Mesendoderm (in vitro differentiated cells): ENCODE data around the gene TRIM41.

ENCODE experiments used
- DNase-seq: peaks from one replicate; pipeline ENCODE4 v3.0.0; 2013
- H2AK5ac ChIP-seq: 2 replicates; pipeline ENCODE4 v1.6.1; 2013; ENCODE audit warnings: low read length, inconsistent platforms
- H2BK120ac ChIP-seq: 2 replicates; pipeline ENCODE4 v1.6.1; 2013; ENCODE audit warnings: low read depth, mild to moderate bottlenecking, low read length, moderate library complexity, mixed read lengths
- H2BK15ac ChIP-seq: replicated peaks from 2 replicates; pipeline ENCODE4 v1.6.1; 2013; ENCODE audit warnings: low read depth, mild to moderate bottlenecking, moderate library complexity
- H2BK5ac ChIP-seq: 2 replicates; pipeline ENCODE4 v1.6.1; 2013; ENCODE audit warnings: low read length, inconsistent platforms
- H3K18ac ChIP-seq: 2 replicates; pipeline ENCODE4 v1.6.1; 2013; ENCODE audit warnings: mild to moderate bottlenecking, low read length, mixed read lengths
- H3K23ac ChIP-seq: one replicate; pipeline ENCODE4 v1.6.1; 2013; ENCODE audit warnings: low read length
- H3K27ac ChIP-seq: 2 replicates; pipeline ENCODE4 v1.5.1; 2013; ENCODE audit warnings: low read depth, mild to moderate bottlenecking, inconsistent platforms, low read length, moderate library complexity
- H3K27me3 ChIP-seq: 2 replicates; pipeline ENCODE4 v1.6.1; 2013; ENCODE audit warnings: low read length, control low read depth, mild to moderate bottlenecking, inconsistent platforms; ENCODE audit not compliant: insufficient read depth, poor library complexity
- H3K36me3 ChIP-seq: 2 replicates; pipeline ENCODE4 v1.6.1; 2013; ENCODE audit warnings: low read length, inconsistent platforms; ENCODE audit not compliant: control insufficient read depth, insufficient read depth
- H3K4ac ChIP-seq: one replicate; pipeline ENCODE4 v1.6.1; 2013; ENCODE audit warnings: low read depth, mild to moderate bottlenecking, low read length, moderate library complexity
- H3K4me1 ChIP-seq: 2 replicates; pipeline ENCODE4 v1.6.1; 2013; ENCODE audit warnings: low read depth, low read length, inconsistent platforms; ENCODE audit not compliant: control insufficient read depth
- H3K4me2 ChIP-seq: 2 replicates; pipeline ENCODE4 v1.6.1; 2013; ENCODE audit warnings: low read length
- H3K4me3 ChIP-seq: 2 replicates; pipeline ENCODE4 v1.5.1; 2013; ENCODE audit warnings: mild to moderate bottlenecking, low read length
- H3K56ac ChIP-seq: one replicate; pipeline ENCODE4 v1.6.1; 2013; ENCODE audit warnings: low read length
- H3K79me1 ChIP-seq: 2 replicates; pipeline ENCODE4 v1.6.1; 2013; ENCODE audit warnings: low read length, inconsistent platforms
- H3K79me2 ChIP-seq: 2 replicates; pipeline ENCODE4 v1.6.1; 2013; ENCODE audit warnings: mild to moderate bottlenecking, low read length; ENCODE audit not compliant: control insufficient read depth, insufficient read depth
- H3K9ac ChIP-seq: 2 replicates; pipeline ENCODE4 v1.6.1; 2013; ENCODE audit warnings: low read length, inconsistent platforms
- H4K5ac ChIP-seq: one replicate; pipeline ENCODE4 v1.6.1; 2013; ENCODE audit warnings: low read length
- H4K8ac ChIP-seq: one replicate; pipeline ENCODE4 v1.6.1; 2013; ENCODE audit warnings: low read depth, mild to moderate bottlenecking, control low read depth, low read length, moderate library complexity
- WGBS: extraction: QIAGEN DNeasy Blood & Tissue Kit; methylation state at CpG from one replicate; pipeline ENCODE4 v1.1.7; 2013; ENCODE audit warnings: low lambda C conversion rate, missing lambda C conversion rate; ENCODE audit not compliant: insufficient coverage; ENCODE audit errors: extremely low coverage; 5-methylcytosine and 5-hydroxymethylcytosine counted together

Gene TRIM41

DNA sequence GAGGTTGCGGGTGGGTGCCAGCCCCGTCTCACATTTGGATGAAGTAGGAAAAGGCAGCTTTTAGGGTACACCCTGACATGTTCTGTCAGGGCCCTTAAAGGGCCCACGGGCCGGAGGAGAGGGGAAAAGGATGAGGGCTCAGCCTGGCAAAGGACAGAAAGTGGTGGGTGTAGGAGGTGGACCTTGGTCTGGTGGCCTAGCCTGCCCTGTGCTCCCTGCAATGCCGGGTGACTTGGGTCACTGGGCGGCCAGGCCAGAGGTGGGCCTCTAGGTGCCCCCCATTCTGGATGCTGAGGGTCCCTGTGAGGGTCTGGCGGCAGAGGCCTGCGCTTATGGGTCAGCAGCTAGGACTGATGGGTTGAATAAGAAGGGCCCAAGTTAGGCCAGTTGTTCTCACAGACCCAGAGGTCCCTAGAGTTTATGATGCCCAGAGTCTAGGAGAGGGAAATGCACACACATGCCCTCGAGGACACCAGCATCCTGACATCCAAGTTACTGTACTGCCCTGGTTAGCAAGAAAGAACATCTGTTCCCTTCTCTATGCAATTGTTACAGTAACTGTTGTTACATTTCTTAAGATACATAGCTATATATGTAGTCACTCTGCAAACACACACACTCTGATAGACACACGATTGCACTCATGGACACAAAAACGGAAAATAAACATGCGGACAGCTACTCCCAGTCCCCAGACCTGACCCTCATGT lies 30.6 kb upstream of the TRIM41 start:
- Histone ChIP-seq H3K56ac (peak overlapping the region; percentile 98), H3K27me3 (peaks cover 13% of the 10 kb centered on the region), H3K4me3 (peak overlapping the region; percentile 83), H3K79me2 (no peaks in the 10 kb centered on the region), H3K9ac (peak overlapping the region; percentile 88), H2BK15ac (no peak overlapping the region), H2AK5ac (no peak overlapping the region), H4K5ac (no peak overlapping the region), H3K4me2 (peak overlapping the region; percentile 80), H3K79me1 (no peaks in the 10 kb centered on the region), H3K4ac (peak overlapping the region; percentile 75), H2BK120ac (no peak overlapping the region), H2BK5ac (no peak overlapping the region), H4K8ac (no peak overlapping the region), H3K4me1 (no peaks in the 10 kb centered on the region), H3K36me3 (no peaks in the 10 kb centered on the region), H3K27ac (no peak overlapping the region), H3K23ac (no peak overlapping the region), H3K18ac (peak overlapping the region; percentile 81)
- no CpG with 5 or more reads among the region's 12 CpGs for WGBS
- no peak for DNase-seq

DNA sequence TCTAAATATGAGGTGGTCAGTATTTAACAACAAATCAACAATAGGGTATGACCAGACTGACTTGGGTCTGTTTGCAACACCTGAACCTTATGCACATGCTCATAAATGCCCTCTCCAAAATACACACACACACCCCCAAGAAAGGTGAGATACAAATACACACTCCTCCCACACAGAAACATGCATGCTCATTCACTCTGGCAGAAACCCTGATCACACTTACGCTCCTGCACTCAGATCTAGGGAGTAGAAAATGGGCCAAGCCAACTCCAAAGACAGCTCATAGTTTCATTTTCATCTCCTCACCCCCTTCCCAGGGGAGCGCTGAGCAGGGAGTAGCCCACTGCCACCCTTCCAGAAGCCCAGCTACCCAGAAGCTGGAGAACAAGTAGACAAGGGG lies 29.4 kb upstream of the TRIM41 start:
- H3K4me3 ChIP-seq = no peak overlapping the region
- DNase-seq = no peak
- WGBS = no CpG with 5 or more reads among the region's 2 CpGs
- H4K5ac ChIP-seq = no peak overlapping the region
- H3K4me2 ChIP-seq = no peak overlapping the region
- H3K23ac ChIP-seq = no peak overlapping the region
- no peak overlapping the region for H2BK120ac ChIP-seq
- H3K79me2 ChIP-seq = no peaks in the 10 kb centered on the region
- no peak overlapping the region for H3K56ac ChIP-seq
- peaks cover 13% of the 10 kb centered on the region for H3K27me3 ChIP-seq
- no peaks in the 10 kb centered on the region for H3K4me1 ChIP-seq
- H3K36me3 ChIP-seq = no peaks in the 10 kb centered on the region
- no peak overlapping the region for H3K4ac ChIP-seq
- H2BK15ac ChIP-seq = no peak overlapping the region
- no peak overlapping the region for H3K18ac ChIP-seq
- no peak overlapping the region for H2AK5ac ChIP-seq
- H4K8ac ChIP-seq = no peak overlapping the region
- no peak overlapping the region for H2BK5ac ChIP-seq
- H3K79me1 ChIP-seq = no peaks in the 10 kb centered on the region
- H3K27ac ChIP-seq = no peak overlapping the region
- H3K9ac ChIP-seq = no peak overlapping the region

DNA sequence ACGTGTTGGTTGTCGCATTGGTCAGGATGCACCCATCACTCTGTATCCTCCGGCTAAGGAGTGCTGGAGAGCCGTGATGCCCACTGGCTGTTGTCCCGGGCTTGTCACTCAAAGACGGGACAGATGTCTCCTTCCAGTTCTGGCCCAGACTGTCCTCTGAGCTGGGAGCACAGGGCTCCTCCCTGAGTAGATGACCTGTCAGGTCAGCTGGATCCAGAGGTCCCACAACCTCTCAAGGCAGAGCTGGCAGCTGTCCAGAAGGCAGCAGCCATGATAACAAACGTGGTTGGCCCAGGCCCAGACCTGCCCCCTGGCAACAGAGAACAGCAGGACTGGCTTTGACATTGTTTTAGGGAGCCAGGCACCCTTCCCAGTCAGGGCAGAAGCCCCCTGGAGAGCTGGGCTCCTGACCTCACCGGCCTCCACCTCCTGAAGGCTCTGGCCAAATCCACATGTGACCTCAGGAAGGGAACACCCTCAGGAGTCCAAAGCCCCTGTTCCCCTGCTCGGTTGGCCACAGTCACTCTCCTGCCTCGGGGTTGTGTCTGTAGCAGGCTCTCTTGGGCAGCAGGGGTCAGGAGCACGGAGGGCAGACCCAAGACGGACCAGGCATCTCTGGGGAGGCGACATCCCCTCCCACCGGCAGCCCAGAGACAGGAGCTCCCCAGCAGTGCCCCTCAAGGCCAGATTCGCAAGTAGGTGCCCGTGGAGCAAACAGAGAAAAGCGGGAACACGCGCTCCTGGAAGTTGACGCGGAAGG lies 28.4 kb upstream of the TRIM41 start:
- Histone ChIP-seq H2BK5ac (no peak overlapping the region), H3K9ac (no peak overlapping the region), H3K18ac (no peak overlapping the region), H3K4me3 (no peak overlapping the region), H3K4me2 (no peak overlapping the region), H2AK5ac (no peak overlapping the region), H4K5ac (no peak overlapping the region), H3K79me1 (no peaks in the 10 kb centered on the region), H3K27ac (no peak overlapping the region), H2BK120ac (no peak overlapping the region), H2BK15ac (no peak overlapping the region), H3K56ac (no peak overlapping the region), H3K4ac (no peak overlapping the region), H3K36me3 (no peaks in the 10 kb centered on the region), H4K8ac (no peak overlapping the region), H3K27me3 (peaks cover 10% of the 10 kb centered on the region), H3K23ac (no peak overlapping the region), H3K4me1 (no peaks in the 10 kb centered on the region), H3K79me2 (no peaks in the 10 kb centered on the region)
- no CpG with 5 or more reads among the region's 21 CpGs for WGBS
- DNase-seq = no peak

DNA sequence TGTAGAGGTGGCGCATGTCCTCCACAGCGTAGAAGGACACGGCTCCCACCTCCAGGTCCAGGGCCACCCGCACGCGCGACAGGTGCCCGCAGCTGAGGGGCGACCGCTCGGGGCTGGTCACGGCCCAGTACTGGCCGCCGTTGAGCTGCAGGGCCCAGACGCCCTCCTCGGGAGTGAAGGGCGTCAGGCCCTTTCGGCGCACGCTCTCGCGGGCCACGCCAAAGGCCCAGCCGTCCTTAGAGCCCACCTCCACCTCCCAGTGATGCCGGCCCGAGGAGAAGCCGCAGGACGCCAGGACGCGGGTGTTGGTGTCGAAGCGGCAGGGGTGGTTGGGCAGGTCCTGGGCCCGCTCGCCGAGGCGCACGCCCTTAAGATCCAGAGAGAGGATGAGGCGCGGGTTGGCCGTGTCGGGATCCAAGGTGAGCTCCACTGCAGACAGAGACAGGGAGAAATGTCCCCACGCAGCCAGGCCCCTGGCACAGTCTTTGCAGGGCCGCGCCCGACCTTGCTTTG lies 27.8 kb upstream of the TRIM41 start:
- Histone ChIP-seq H3K18ac (no peak overlapping the region), H3K4me3 (no peak overlapping the region), H2AK5ac (no peak overlapping the region), H3K4ac (no peak overlapping the region), H2BK120ac (no peak overlapping the region), H3K4me1 (no peaks in the 10 kb centered on the region), H3K79me1 (no peaks in the 10 kb centered on the region), H3K9ac (no peak overlapping the region), H4K5ac (no peak overlapping the region), H2BK15ac (no peak overlapping the region), H3K27ac (no peak overlapping the region), H3K23ac (no peak overlapping the region), H4K8ac (no peak overlapping the region), H3K36me3 (no peaks in the 10 kb centered on the region), H2BK5ac (no peak overlapping the region), H3K56ac (no peak overlapping the region), H3K4me2 (no peak overlapping the region), H3K27me3 (peaks cover 4% of the 10 kb centered on the region), H3K79me2 (no peaks in the 10 kb centered on the region)
- no peak for DNase-seq
- no CpG with 5 or more reads among the region's 45 CpGs for WGBS

DNA sequence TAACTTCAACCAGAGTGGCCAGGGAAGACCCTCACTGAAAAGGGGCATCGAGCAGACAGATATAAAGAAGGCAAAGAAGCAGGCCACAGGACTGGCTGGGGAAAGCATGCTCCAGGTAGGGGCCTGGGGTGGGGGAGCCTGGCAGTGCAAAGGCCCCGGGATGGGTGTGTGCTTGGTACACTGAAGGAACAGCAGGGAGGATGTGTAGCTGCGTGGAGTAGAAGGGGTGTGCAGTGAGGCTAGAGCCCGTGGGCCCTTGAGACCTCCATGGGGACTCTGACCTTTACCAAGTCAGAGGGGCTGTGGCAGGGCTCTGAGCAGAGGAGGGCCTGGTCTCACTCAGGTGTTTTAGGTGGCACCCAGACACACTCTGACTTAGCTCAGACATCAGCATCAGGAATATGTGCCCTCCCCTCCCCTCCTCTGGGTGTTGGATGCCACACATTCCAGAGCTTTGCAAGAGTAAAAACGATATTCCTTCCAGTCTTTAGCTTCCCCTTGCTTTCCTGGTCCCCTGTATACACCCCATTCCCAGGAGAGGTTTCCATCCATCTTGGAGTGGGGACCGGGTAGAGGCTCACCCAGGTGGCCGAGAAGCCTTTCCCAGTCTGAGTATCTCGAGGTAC lies 25.6 kb upstream of the TRIM41 start:
- no peaks in the 10 kb centered on the region for H3K79me1 ChIP-seq
- no peak overlapping the region for H3K9ac ChIP-seq
- no peaks in the 10 kb centered on the region for H3K27me3 ChIP-seq
- no peak overlapping the region for H4K8ac ChIP-seq
- H2AK5ac ChIP-seq = no peak overlapping the region
- no peaks in the 10 kb centered on the region for H3K36me3 ChIP-seq
- H3K4me3 ChIP-seq = no peak overlapping the region
- no peak for DNase-seq
- H3K23ac ChIP-seq = no peak overlapping the region
- no peak overlapping the region for H3K27ac ChIP-seq
- H3K79me2 ChIP-seq = no peaks in the 10 kb centered on the region
- H3K4me2 ChIP-seq = no peak overlapping the region
- H2BK5ac ChIP-seq = no peak overlapping the region
- H2BK120ac ChIP-seq = no peak overlapping the region
- H3K4me1 ChIP-seq = no peaks in the 10 kb centered on the region
- no peak overlapping the region for H2BK15ac ChIP-seq
- no peak overlapping the region for H3K56ac ChIP-seq
- no CpG with 5 or more reads among the region's 8 CpGs for WGBS
- no peak overlapping the region for H4K5ac ChIP-seq
- no peak overlapping the region for H3K4ac ChIP-seq
- no peak overlapping the region for H3K18ac ChIP-seq
